ENCODE data around the gene MFRP.

DNA sequence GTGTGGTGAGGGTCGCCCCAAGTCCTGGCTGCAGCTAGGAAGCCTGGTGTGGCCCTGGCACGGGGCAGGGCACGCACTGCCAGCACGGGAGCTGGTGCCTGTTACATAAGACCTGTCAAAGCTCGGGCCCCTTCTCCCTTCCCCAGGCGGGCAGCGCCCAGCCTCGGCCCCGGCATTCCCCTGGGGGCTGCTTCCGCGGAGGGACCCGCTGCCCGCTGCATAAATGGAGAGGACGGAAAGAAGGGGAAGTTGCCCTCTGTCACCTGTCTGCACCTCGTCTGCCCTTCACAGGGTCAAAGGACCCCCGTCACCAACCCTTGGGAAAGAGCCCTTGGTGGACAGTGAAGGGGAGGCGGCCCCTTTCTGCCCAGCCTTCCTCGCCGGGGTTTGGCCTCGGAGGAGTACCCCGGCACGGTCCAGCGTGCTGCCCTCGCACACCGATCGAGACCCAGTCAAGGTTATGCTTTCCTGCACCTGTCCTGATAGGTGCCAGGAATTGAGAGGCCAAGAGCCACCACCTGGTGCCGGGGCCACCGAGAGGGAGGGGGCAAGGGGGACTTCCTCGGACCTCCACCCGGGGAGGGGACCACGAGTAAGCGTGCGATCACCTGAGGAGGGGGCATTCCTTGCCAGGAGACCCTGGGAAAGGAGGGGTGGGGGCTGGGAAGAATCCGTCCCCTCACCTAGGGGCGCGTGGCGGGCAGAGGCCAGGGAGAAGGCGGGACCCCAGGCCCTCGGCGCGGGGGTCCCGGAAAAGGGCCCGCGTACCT lies 16.8 kb upstream of the MFRP start:
- no peak for TF ChIP-seq POLR2A (IDR thresholded peaks at IDR 0.05)
- TF ChIP-seq, protein P1, sequence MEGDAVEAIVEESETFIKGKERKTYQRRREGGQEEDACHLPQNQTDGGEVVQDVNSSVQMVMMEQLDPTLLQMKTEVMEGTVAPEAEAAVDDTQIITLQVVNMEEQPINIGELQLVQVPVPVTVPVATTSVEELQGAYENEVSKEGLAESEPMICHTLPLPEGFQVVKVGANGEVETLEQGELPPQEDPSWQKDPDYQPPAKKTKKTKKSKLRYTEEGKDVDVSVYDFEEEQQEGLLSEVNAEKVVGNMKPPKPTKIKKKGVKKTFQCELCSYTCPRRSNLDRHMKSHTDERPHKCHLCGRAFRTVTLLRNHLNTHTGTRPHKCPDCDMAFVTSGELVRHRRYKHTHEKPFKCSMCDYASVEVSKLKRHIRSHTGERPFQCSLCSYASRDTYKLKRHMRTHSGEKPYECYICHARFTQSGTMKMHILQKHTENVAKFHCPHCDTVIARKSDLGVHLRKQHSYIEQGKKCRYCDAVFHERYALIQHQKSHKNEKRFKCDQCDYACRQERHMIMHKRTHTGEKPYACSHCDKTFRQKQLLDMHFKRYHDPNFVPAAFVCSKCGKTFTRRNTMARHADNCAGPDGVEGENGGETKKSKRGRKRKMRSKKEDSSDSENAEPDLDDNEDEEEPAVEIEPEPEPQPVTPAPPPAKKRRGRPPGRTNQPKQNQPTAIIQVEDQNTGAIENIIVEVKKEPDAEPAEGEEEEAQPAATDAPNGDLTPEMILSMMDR (IDR thresholded peaks at IDR 0.05), result no peak
- no peak for TF ChIP-seq POLR2AphosphoS5 (IDR thresholded peaks at IDR 0.05)
